ENCODE measurements around the gene RBM20. TPM values are rescaled to one million over a fixed set of nuclear protein-coding genes. Genes with fewer than 3 reads are reported as not detected.

The RBM20 gene
- total RNA-seq, 1 donor from 2014 or later = 1.0 TPM

DNA sequence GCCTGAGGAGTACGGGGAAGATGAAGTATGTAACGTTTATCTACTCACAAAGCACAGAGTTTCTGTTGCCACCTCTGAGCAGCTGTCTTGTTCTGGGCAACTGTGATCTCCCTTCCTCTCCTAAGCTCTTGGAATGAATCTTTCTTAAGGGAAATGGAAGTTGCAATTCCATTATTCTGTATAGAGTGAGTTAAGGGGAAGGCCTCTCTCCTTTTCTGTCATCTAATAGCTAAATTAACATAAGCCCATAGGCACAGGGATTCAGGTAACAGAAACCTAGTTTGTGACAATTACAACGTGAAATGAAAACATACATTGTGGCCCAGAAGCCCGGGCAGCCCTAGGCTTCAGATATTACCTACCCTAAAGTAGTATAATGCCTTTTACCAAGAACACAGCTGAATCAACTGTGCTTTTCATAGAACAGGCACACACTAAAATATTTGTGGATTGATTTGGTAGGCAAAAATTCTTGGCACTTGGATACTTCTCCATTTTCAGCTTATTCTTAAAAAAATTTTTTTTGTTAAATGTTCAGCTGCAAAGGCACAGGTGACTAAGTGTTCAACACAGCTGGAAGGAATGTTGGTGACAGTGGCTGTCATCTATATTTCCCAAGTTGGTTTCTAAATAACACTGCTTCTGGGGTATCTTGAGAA is 223.8 kb downstream of the RBM20 start:
- Mint-ChIP-seq H3K4me3 (ENCODE audit: unreplicated experiment) (no peak overlapping the region), H3K9me3 (ENCODE audit: unreplicated experiment) (no peaks in the 10 kb centered on the region), H3K4me1 (ENCODE audit: unreplicated experiment) (peaks cover 47% of the 10 kb centered on the region), H3K27me3 (ENCODE audit: unreplicated experiment) (peaks cover 20% of the 10 kb centered on the region), H3K27ac (ENCODE audit: unreplicated experiment) (peak overlapping the region; percentile 76), H3K36me3 (ENCODE audit: low read depth, unreplicated experiment) (peaks cover 16% of the 10 kb centered on the region)
- DNase-seq (ENCODE audit: low spot score) = no peak
- TF ChIP-seq, protein P1, sequence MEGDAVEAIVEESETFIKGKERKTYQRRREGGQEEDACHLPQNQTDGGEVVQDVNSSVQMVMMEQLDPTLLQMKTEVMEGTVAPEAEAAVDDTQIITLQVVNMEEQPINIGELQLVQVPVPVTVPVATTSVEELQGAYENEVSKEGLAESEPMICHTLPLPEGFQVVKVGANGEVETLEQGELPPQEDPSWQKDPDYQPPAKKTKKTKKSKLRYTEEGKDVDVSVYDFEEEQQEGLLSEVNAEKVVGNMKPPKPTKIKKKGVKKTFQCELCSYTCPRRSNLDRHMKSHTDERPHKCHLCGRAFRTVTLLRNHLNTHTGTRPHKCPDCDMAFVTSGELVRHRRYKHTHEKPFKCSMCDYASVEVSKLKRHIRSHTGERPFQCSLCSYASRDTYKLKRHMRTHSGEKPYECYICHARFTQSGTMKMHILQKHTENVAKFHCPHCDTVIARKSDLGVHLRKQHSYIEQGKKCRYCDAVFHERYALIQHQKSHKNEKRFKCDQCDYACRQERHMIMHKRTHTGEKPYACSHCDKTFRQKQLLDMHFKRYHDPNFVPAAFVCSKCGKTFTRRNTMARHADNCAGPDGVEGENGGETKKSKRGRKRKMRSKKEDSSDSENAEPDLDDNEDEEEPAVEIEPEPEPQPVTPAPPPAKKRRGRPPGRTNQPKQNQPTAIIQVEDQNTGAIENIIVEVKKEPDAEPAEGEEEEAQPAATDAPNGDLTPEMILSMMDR (IDR thresholded peaks at IDR 0.05; ENCODE audit: unreplicated experiment) = no peak

DNA sequence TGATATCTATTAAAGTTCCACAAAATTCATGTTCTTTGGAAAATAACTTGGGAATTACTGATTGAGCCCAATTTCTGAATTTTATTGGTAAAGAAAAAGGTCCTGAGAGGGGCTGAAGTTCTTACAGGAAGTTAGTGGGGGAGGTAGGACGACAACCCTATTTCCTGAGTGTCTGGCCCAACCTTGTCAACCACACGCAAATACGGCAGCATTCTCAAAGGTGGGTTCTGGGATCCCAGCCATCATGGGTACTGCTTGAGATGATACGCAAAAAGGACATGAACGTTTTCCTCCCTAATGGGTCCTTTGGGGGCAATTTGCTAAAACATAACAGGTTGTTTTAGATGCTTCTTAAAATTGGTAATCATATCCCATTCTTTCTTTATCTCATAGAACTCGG is 224.8 kb downstream of the RBM20 start:
- H3K27me3 Mint-ChIP-seq (ENCODE audit: unreplicated experiment) = peaks cover 22% of the 10 kb centered on the region
- no peak for DNase-seq (ENCODE audit: low spot score)
- H3K27ac Mint-ChIP-seq (ENCODE audit: unreplicated experiment) = peak overlapping the region; percentile 48
- peaks cover 52% of the 10 kb centered on the region for H3K4me1 Mint-ChIP-seq (ENCODE audit: unreplicated experiment)
- peaks cover 16% of the 10 kb centered on the region for H3K36me3 Mint-ChIP-seq (ENCODE audit: low read depth, unreplicated experiment)
- no peaks in the 10 kb centered on the region for H3K9me3 Mint-ChIP-seq (ENCODE audit: unreplicated experiment)
- TF ChIP-seq, protein P1 (IDR thresholded peaks at IDR 0.05; ENCODE audit: unreplicated experiment) = no peak
- H3K4me3 Mint-ChIP-seq (ENCODE audit: unreplicated experiment) = no peak overlapping the region

DNA sequence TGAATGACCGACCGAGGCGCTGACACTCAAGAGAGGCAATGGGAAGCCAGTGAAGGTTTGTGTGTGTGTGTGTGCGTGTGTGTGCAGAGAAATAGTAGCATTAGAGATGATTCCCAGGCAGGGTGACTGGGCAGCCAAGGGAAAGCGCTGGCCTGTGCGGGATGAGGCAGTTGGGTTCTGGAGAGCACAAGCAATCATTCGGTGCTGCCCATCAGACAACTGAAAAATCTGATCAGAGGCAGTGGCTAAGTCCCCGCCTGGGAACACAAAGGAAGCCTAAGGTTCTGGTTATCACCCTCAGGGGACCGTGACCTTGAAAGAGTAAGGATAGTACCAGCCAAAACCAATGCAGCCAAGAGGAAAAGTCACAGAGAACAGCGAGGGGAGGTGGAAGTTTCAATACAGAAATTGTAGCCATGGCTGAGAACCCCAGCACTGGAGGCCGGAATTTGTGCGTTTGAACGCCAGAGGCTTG is 226.7 kb downstream of the RBM20 start:
- peak overlapping the region; percentile 81 for H3K27ac Mint-ChIP-seq (ENCODE audit: unreplicated experiment)
- H3K4me3 Mint-ChIP-seq (ENCODE audit: unreplicated experiment) = peak overlapping the region; percentile 94
- DNase-seq (ENCODE audit: low spot score) = no peak
- H3K36me3 Mint-ChIP-seq (ENCODE audit: low read depth, unreplicated experiment) = peaks cover 16% of the 10 kb centered on the region
- H3K27me3 Mint-ChIP-seq (ENCODE audit: unreplicated experiment) = peaks cover 22% of the 10 kb centered on the region
- TF ChIP-seq, protein P1 (IDR thresholded peaks at IDR 0.05; ENCODE audit: unreplicated experiment) = no peak
- H3K4me1 Mint-ChIP-seq (ENCODE audit: unreplicated experiment) = peaks cover 44% of the 10 kb centered on the region
- no peaks in the 10 kb centered on the region for H3K9me3 Mint-ChIP-seq (ENCODE audit: unreplicated experiment)

DNA sequence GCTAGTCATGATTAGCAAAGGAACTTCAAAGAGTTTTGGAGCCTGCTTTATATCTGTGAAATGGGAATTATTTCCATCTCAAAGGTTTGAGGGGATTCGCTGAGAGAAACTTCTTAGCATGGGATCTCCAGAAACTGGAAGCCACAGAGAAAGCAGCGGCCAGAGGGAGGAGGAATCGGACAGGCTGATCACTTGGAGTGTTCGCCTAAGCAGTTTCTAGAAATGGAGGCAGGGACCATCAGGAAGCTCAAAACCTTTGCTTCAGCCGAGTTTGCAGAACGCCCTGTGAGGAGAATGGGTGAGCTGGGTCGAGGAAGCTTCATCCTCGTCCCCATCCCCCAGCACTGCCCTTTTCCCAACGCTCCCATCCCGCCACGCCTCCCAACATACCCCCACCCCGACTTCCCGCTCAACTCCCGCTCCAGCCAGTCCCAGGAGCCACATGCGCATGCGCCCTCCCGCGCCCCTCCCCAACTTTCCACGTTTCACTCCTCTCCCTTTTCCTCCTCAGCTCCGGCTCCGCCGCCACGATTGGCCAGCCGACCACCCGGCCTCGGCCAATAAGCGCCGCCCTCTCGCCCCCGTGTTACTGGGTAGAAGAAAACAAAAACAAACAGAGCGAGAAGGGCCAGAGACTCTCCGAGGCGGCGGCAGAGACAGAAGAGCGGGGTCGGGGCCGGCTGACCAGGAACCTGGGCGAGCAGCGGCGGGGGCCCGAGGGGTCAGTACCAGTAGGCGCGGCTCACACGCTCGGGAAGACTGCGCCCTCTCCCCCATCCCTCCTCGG is 227.4 kb downstream of the RBM20 start, which contains the start of gene PDCD4:
Gene PDCD4 (plus strand): TSS at position 631 of the 787 bp plus-strand sequence. CDS start 4,100 bp downstream, outside the sequence.
- Mint-ChIP-seq H3K9me3 (ENCODE audit: unreplicated experiment) (no peaks in the 10 kb centered on the region), H3K36me3 (ENCODE audit: low read depth, unreplicated experiment) (peaks cover 16% of the 10 kb centered on the region), H3K4me3 (ENCODE audit: unreplicated experiment) (peak within 1 kb of the TSS; percentile 94), H3K27me3 (ENCODE audit: unreplicated experiment) (peaks cover 22% of the 10 kb centered on the region), H3K4me1 (ENCODE audit: unreplicated experiment) (peaks cover 44% of the 10 kb centered on the region), H3K27ac (ENCODE audit: unreplicated experiment) (peak within 1 kb of the TSS; percentile 94)
- DNase-seq (ENCODE audit: low spot score) = peak; percentile 100
- TF ChIP-seq, protein P1 (IDR thresholded peaks at IDR 0.05; ENCODE audit: unreplicated experiment) = no peak
